ENCODE data around the gene MUS81.
A peak's percentile ranks its signal among the peaks of the same experiment; 100 is the strongest.
"Not testable (repeated sequence)": the region's sequence is repeated elsewhere in the genome, so short reads cannot be mapped to it uniquely, and the experiment has no call there.

MUS81 gene

GRCh38 chr11:65860278-65861164 is at the start of gene MUS81:
TSS of gene MUS81 (plus strand) at chr11:65860433. CDS start at chr11:65860754, 321 bp downstream.
- DNase-seq, result peak; percentile 98

GRCh38 chr11:65811764-65812475 is 48.3 kb upstream of the MUS81 start:
- no peak for DNase-seq

GRCh38 chr11:65814131-65814985 is 45.9 kb upstream of the MUS81 start:
- no peak for DNase-seq

- no peak for DNase-seq
Observed at GRCh38 chr11:65814986-65815565, 45.2 kb upstream of the MUS81 start.

- DNase-seq, result no peak
Observed at GRCh38 chr11:65816696-65817095, 43.5 kb upstream of the MUS81 start.

- DNase-seq, result no peak
Observed at GRCh38 chr11:65817312-65817834, 42.9 kb upstream of the MUS81 start.

GRCh38 chr11:65817835-65818680 is 42.2 kb upstream of the MUS81 start:
- DNase-seq, result peak; percentile 95

- no peak for DNase-seq
Observed at GRCh38 chr11:65821107-65821506, 39.1 kb upstream of the MUS81 start.

GRCh38 chr11:65822776-65823528 is 37.3 kb upstream of the MUS81 start:
- DNase-seq, result no peak

- DNase-seq, result no peak
Observed at GRCh38 chr11:65826984-65827735, 33.1 kb upstream of the MUS81 start.

GRCh38 chr11:65829459-65829858 is 30.8 kb upstream of the MUS81 start:
- DNase-seq, result no peak

GRCh38 chr11:65832231-65832630 is 28.0 kb upstream of the MUS81 start:
- not testable (repeated sequence) for DNase-seq

GRCh38 chr11:65833297-65834030 is 26.8 kb upstream of the MUS81 start, which contains the start of gene SNX32:
TSS of gene SNX32 (plus strand) at chr11:65833963. CDS start at chr11:65834066, 103 bp downstream.
- peak; percentile 94 for DNase-seq

GRCh38 chr11:65834202-65834601 is 26.0 kb upstream of the MUS81 start:
- no peak for DNase-seq

GRCh38 chr11:65842144-65842543 is 18.1 kb upstream of the MUS81 start:
- DNase-seq, result no peak

- DNase-seq, result no peak
Observed at GRCh38 chr11:65843811-65844210, 16.4 kb upstream of the MUS81 start.

- DNase-seq, result no peak
Observed at GRCh38 chr11:65844231-65844872, 15.9 kb upstream of the MUS81 start.

GRCh38 chr11:65847746-65848145 is 12.5 kb upstream of the MUS81 start:
- no peak for DNase-seq
